HG03139 (cell line): ENCODE results near the gene ALX3.

Experiments
- ATAC-seq: cut with Tn5 transposase; IDR thresholded peaks from one replicate; pipeline ENCODE4 v1.9.1; 2021; ENCODE audit not compliant: unreplicated experiment

The ALX3 gene

GRCh38 chr1:110067479-110067892 is 3.0 kb downstream of the ALX3 start:
- no peak for ATAC-seq

GRCh38 chr1:110065841-110066240 is 4.6 kb downstream of the ALX3 start:
- ATAC-seq, result no peak

- ATAC-seq, result no peak
Measured at GRCh38 chr1:110064576-110065337, 5.7 kb downstream of the ALX3 start.

- no peak for ATAC-seq
Measured at GRCh38 chr1:110063781-110064180, 6.7 kb downstream of the ALX3 start.

- ATAC-seq, result no peak
Measured at GRCh38 chr1:110062612-110063011, 7.9 kb downstream of the ALX3 start.

- no peak for ATAC-seq
Measured at GRCh38 chr1:110061341-110061740, 9.1 kb downstream of the ALX3 start.

GRCh38 chr1:110060662-110061060 is 9.8 kb downstream of the ALX3 start:
- no peak for ATAC-seq

GRCh38 chr1:110060034-110060661 is 10.3 kb downstream of the ALX3 start:
- no peak for ATAC-seq

- no peak for ATAC-seq
Measured at GRCh38 chr1:110059133-110059863, 11.2 kb downstream of the ALX3 start.

- ATAC-seq, result no peak
Measured at GRCh38 chr1:110058591-110058990, 11.9 kb downstream of the ALX3 start.

- ATAC-seq, result no peak
Measured at GRCh38 chr1:110057963-110058518, 12.4 kb downstream of the ALX3 start.

GRCh38 chr1:110056776-110057175 is 13.7 kb downstream of the ALX3 start:
- ATAC-seq, result no peak

- no peak for ATAC-seq
Measured at GRCh38 chr1:110056285-110056683, 14.2 kb downstream of the ALX3 start.

- ATAC-seq, result no peak
Measured at GRCh38 chr1:110055493-110056284, 14.8 kb downstream of the ALX3 start.

- no peak for ATAC-seq
Measured at GRCh38 chr1:110053552-110054428, 16.7 kb downstream of the ALX3 start.

- ATAC-seq, result no peak
Measured at GRCh38 chr1:110051262-110051648, 19.2 kb downstream of the ALX3 start.

GRCh38 chr1:110050602-110051261 is 19.7 kb downstream of the ALX3 start:
- no peak for ATAC-seq

- ATAC-seq, result no peak
Measured at GRCh38 chr1:110049801-110050601, 20.5 kb downstream of the ALX3 start.
